ENCODE results near the gene SYT5. TPM values are rescaled to one million over a fixed set of nuclear protein-coding genes. Genes with fewer than 3 reads are reported as not detected.

Gene SYT5
- total RNA-seq, 1 experiment from 2014 or later, result 2.3 TPM

DNA sequence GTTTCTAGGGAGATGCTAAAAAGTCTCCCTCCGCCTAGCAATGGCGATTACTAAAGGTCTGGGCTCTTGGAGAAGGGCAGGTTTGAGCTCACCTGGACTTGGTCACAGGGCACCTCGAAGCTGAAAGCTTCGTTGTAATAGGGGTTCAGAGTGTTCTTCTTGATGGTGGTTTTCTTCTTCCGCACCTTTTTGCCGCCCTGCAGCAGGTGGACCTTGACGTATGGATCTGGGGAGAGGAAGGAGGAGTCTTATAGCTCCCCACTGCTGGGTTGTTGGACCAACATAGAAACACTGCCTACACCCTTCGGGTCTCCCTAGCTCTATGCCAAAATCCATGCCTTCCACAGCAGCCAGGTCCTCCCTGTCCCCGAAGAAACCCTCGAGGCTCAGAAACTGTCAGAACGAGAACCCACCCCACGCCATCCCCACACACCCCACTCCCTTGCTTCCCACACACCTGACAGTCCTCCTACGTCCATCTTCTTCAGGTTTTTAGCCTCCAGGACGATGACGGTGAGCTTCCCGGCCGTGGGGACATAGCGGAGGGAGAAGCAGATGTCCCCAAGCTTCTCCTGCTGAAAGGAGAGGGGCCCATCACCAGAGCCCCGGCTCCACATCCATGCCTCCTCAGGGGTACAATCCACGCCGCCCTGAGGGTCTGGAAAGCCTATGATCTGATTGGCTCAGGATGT is 5.5 kb downstream of the SYT5 start:
- Histone ChIP-seq H3K27ac (ENCODE audit: low read depth, low read length) (peak overlapping the region; percentile 56), H3K9me2 (ENCODE audit: insufficient read depth) (no peaks in the 10 kb centered on the region), H3K36me3 (ENCODE audit: control insufficient read depth in 1 of 2, insufficient read depth in 2 of 2, low read length in 2 of 2) (no peaks in the 10 kb centered on the region), H4K20me1 (ENCODE audit: insufficient read depth) (no peaks in the 10 kb centered on the region), H2AFZ (ENCODE audit: low read depth, low read length, poor library complexity, severe bottlenecking) (no peak overlapping the region), H3K79me2 (ENCODE audit: insufficient read depth, low read length) (no peaks in the 10 kb centered on the region), H3K4me1 (ENCODE audit: control insufficient read depth in 1 of 2, insufficient read depth in 2 of 2, low read length in 2 of 2) (peaks cover 10 to 51% of the 10 kb centered on the region in 2 experiments; a peak in 3 of 4 replicates), H3K9ac (ENCODE audit: low read length) (no peak overlapping the region), H3K9me3 (ENCODE audit: control insufficient read depth in 1 of 2, insufficient read depth in 1 of 2, low read depth in 1 of 2, low read length in 2 of 2) (peaks cover 0 to 5% of the 10 kb centered on the region in 2 experiments; a peak in 1 of 4 replicates), H3K4me3 (replicated peaks in 1 of 2; ENCODE audit: low read depth in 1 of 2, low read length in 2 of 2) (peak overlapping the region in 1 of 2 experiments; percentile 68; a peak in 2 of 4 replicates), H3K27me3 (ENCODE audit: insufficient read depth, low read length) (no peaks in the 10 kb centered on the region), H3K4me2 (ENCODE audit: low read length) (peak overlapping the region; percentile 99)
- no peak for ATAC-seq
- intact Hi-C loops (cut with micrococcal nuclease), result no loop called here
- ChIA-PET CTCF (interaction anchor here (1.1 to 2.4 kb wide), 2 partner anchors 8 to 14 kb away, joined by 3 to 13 read pairs; partner anchors contain the start of gene DNAAF3), RAD21 (ENCODE audit: low non-redundant PET in 1 of 2, low total read pairs in 2 of 2, uncharacterized antibody in 2 of 2, unreplicated experiment in 2 of 2) (no interaction called here), POLR2A (interaction anchor here (0.7 to 2.0 kb wide), 2 partner anchors 15 to 36 kb away, joined by 3 to 5 read pairs; no protein-coding TSS in a partner anchor)
- BruUV-seq (replicated peaks), result no TSS peak
- TF ChIP-seq CBX3 (IDR thresholded peaks at IDR 0.05; ENCODE audit: low read depth), result no peak
- TF ChIP-seq TCF7L2 (IDR thresholded peaks at IDR 0.05; ENCODE audit: borderline replicate concordance, extremely low read depth, insufficient read depth, insufficient read length), result no peak
- no peak for TF ChIP-seq SP1 (IDR thresholded peaks at IDR 0.05; ENCODE audit: low read depth)
- TF ChIP-seq, protein P1, sequence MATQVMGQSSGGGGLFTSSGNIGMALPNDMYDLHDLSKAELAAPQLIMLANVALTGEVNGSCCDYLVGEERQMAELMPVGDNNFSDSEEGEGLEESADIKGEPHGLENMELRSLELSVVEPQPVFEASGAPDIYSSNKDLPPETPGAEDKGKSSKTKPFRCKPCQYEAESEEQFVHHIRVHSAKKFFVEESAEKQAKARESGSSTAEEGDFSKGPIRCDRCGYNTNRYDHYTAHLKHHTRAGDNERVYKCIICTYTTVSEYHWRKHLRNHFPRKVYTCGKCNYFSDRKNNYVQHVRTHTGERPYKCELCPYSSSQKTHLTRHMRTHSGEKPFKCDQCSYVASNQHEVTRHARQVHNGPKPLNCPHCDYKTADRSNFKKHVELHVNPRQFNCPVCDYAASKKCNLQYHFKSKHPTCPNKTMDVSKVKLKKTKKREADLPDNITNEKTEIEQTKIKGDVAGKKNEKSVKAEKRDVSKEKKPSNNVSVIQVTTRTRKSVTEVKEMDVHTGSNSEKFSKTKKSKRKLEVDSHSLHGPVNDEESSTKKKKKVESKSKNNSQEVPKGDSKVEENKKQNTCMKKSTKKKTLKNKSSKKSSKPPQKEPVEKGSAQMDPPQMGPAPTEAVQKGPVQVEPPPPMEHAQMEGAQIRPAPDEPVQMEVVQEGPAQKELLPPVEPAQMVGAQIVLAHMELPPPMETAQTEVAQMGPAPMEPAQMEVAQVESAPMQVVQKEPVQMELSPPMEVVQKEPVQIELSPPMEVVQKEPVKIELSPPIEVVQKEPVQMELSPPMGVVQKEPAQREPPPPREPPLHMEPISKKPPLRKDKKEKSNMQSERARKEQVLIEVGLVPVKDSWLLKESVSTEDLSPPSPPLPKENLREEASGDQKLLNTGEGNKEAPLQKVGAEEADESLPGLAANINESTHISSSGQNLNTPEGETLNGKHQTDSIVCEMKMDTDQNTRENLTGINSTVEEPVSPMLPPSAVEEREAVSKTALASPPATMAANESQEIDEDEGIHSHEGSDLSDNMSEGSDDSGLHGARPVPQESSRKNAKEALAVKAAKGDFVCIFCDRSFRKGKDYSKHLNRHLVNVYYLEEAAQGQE (IDR thresholded peaks at IDR 0.05; ENCODE audit: low read depth), result no peak
- TF ChIP-seq ELF1 (IDR thresholded peaks at IDR 0.05; ENCODE audit: borderline replicate concordance, low read depth), result no peak
- TF ChIP-seq, protein P2, sequence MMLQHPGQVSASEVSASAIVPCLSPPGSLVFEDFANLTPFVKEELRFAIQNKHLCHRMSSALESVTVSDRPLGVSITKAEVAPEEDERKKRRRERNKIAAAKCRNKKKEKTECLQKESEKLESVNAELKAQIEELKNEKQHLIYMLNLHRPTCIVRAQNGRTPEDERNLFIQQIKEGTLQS (IDR thresholded peaks at IDR 0.05), result no peak
- TF ChIP-seq EZH2 (IDR thresholded peaks at IDR 0.05), result no peak
- no peak for TF ChIP-seq CEBPB (IDR thresholded peaks at IDR 0.05; ENCODE audit: low read depth)
- no peak for TF ChIP-seq RAD21 (IDR thresholded peaks at IDR 0.05; ENCODE audit: low read depth)
- no peak for DNase-seq (ENCODE audit: low read depth, low spot score)
